LoVo (cell line): Measurements from ENCODE around the gene NES.

ENCODE experiments used
- DNase-seq: peaks from one replicate; pipeline ENCODE4 v3.0.0-alpha.2; 2016; ENCODE audit warnings: low spot score

The NES gene

DNA sequence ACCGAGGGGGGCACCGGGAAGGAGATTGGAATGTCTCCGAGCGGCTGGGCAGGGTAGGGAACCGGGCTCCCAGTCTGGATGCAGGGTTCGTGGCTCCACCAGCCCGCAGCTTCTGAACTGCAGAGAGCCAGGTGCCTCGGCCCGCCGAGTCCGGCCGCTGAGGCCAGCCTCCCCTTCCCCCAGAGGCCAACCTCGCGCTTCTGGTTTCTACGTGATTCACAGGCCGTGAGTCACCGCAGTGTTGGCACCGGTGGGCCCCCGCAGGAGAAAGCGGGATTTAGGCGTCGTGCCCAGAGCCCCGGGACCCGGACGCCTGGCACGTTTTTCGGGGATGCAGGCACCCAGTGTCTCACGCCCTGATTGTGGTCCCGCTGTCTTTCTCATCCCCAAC, 27.7 kb upstream of the NES start:
- no peak for DNase-seq

DNA sequence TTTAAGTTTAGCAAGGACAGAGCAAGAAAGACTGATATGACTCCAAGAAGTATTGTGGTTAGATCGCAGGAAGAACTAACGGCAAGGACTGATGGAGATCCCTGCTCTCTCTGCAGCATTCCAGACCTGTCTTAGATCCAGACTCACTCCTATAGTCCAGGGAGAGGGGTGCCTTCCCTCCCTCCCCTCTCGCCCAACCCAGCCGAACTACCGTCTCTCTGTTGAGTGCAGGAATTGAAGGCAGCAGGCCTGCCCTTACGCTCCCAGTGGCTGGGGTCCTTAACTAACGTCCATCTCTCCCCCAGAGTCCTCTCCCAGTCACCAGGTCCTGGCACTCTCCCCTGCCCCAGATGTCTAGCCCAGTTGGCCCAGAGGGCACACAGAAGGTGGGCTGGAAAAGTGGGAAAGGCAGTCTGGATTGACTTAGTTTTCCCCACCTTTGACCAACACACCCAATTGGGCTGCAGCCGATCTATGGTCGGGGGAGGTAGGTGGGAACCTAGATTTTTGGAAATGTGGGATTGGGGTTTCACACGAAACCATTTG, 27.0 kb upstream of the NES start:
- DNase-seq, result no peak

DNA sequence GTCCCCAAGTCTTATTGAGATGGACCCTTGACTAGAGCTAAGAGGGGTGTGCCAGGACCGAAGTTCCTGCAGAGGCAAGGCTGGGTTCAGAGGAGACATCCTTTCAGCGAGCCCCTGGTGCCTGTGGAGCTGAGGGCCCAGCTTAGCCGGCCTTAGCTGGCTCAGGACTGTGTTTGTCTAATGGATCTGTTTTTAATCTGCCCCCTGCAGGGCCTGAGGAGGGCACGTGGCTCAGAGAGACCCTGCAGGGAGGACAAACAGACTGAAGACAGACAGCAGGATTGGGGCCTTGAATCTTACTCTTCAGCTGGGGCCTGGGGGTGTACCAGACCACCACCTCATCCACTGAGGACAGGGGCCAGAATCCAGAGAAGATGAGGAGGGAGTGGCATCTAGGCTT, 26.5 kb upstream of the NES start:
- no peak for DNase-seq

DNA sequence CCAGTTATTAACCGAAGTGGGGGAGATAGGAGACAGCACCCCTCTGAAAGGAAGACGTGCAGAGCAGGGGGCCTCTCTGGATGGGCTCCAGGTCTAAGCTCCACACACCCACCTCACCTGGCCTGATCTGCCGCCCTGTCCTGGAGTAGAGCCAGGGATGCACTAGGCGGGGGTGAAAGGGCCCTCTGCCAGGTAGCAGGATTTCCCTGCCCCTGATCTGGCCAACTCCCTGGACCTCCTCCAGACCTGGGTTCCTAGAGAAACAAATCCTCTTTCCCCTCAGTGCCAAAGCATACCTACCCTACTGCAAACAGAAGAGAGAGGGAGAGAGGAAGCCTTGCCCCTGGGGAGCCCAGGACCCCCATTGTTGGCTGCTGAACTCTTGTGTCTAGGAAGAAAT, 26.1 kb upstream of the NES start:
- no peak for DNase-seq

GRCh38 chr1:156700736-156701531, 23.7 kb upstream of the NES start:
- no peak for DNase-seq

DNA sequence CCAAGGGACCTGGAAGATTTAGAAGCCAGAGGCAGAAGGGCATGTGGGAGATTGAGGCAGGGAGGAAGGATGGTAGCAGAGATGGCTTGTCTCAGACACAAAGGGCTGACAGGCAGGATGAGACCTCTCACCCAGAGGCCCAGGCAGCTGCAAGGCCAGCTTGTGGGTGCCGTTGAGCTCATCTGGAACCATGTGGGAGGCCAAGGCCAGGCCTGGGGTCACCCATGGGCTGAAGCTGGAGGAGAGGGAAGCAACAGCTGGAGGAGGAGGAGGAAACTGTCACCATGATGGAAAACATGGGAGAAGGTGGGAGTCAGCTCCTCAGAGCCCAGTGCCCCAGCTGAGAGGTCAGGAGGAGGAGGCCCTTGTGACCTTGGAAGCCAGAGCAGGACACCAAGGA, 21.8 kb upstream of the NES start:
- no peak for DNase-seq

- no peak for DNase-seq
These were observed 20.3 kb upstream of the NES start for GRCh38 chr1:156697481-156697880.

DNA sequence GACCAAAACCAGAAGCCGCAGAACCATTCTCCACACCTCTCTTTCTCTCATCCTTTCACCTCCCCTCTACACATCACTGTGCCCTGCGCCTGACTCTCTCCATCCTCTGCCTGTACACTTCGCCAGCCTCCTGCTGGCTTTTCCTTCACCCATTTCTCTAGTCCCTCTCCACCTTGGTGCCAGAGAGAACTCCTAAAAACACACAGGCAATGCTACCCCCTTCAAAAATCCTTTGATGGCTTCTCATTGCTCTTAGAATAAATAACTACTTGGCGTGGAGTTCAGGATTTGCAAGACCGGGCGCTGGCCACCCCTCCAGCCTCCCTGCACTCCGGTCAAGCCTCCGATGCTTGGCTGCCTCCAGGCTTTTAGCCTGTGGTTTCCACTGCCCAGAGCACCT, 19.5 kb upstream of the NES start:
- DNase-seq, result no peak

- no peak for DNase-seq
These were observed 17.4 kb upstream of the NES start for GRCh38 chr1:156694690-156694962.

DNA sequence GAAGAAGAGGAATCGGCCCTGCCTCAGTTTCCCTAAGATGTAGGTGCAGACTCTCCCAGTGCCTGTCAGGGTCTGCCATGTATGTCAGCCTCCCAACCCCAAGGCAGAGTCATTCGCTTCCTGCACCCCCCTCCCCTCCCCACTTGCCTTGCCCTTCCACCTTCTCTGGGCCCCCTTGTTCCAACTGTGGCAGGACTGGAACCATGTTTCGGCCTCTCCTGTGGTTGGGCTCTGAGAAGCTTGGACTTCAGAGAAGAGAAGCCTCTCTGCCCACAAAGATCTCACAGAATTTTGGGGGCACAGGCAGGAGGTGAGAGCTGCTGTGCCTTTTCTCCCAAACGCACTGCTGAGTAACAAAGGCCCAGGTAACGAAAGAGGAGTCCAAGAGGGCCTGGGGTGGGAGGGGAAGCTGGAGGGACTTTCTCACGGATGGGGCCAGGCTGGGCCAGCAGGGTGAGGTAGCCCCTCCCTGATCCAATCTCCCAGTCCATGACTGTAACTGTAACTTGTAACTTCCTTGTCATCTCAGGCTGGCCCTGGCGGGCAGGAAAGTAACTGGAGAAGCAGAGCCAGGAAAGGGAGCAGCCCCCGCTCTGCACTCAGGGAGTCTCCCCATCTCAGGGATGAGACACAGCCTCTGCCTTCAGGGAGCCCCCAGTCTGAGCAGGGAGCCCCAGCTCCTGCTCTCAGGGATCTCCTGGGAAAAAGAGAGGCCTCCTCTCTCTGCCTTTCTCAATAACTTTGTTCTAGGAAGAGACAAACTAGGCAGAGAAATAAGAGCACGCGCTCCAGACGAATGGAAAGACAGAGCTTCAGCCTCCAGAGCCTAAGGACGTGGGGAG, 16.9 kb upstream of the NES start:
- DNase-seq, result no peak

DNA sequence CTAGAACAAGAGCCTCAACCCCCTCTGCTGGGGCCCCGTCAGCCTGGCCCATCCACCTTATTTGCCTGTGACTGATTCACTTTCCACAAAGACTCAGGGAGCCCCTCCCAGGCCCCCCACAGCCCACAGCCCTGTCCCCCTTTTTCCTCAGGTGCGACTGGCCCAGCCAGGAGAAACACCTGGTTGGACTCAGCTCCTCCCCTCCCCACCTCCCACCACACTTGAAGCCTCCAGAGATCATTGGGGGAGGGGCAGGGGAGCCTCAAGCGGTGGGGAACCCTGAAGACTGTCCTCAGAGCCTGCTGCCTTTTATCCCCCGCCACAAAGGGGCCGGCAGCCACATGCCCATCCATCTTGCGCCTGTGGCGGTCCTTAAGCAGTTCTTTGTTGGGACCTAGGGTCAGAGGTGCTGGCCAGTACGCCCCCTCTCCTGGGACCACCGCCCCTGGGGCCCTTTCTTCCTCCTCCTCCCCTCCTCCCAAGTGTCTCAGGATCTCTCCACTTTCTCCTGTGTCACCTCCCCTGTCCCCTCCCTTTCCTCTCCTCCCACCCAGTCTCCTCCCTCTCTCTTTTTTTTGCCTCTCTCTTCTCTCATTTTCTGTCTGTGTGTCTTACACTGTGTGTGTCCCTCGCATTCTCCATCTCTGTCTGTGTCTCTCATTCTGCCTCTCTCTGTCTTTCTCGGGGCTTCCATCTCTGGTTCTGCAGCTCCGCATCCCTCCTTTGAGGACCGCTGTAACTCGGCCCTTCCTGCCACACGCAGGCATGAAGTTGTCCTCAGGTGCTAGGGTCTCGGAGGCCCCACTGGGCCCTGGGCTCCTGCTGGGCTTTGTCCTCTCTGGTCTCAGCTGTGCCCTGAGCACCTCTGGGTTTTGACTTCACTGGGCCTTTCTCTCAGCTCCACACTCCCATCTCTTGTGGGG, 16.0 kb upstream of the NES start:
- no peak for DNase-seq

DNA sequence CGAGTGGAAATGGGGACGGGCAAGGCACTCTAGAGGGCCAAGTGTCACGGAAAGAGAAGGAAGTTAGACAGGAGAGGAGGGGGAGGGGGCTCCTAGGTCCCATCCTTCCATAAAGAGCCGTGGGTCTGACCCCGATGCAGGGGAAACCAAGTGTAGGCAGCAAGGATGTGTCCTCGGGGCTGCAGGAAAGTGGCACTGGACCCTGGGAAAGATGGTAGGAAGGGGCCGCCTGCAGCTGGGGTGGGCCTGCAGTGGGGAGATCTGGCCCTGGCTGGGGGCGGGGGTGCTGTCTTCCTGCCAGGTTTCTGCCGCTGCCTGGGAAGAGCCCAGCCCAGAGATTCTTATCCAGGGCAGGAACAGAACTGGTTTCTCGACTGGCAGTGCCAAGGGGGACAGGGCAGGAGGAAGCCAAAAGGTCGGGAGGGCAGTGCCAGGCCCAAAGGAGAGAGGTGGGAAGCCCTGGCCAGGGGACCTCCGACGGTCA, 15.3 kb upstream of the NES start:
- no peak for DNase-seq

DNA sequence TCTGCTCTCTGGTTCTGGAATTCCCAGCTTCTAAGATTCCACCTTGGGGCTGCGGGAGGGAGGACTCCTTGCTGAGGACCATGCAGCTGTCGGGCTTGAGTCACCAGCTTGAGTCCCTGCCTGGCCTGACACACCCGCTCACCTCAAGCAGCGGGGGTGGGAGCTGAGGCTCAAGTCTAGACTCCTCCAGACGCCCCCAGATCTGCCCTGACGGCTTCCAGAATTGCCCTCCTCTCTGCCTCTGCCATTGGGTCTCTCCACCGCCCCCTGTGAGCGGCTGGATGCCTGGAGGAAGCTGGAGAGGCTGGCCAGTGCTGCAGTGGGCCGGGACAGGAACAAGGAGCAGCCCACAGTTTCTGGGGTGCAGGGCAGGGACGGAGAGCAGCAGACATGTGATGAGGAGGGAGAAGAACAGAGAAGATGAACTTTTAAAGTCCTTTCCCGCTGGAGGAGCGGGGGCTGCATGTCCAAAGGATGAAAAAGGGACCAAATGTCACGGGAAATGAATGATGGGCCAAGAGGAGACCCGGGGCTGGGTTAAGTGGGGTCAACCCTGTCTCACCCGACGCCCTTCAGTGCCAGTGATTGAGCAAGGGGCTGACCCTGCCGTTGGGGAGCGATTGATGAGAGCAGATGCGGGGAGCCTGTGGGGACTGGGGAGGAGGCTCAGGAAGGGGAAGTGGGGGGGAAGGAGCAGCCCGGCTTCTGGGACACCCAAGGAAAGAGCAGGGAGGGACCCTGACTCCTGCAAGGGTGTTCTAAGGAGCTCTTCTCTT, 14.6 kb upstream of the NES start:
- DNase-seq, result peak; percentile 23

- no peak for DNase-seq
These were observed 14.0 kb upstream of the NES start for GRCh38 chr1:156691191-156691590.

DNA sequence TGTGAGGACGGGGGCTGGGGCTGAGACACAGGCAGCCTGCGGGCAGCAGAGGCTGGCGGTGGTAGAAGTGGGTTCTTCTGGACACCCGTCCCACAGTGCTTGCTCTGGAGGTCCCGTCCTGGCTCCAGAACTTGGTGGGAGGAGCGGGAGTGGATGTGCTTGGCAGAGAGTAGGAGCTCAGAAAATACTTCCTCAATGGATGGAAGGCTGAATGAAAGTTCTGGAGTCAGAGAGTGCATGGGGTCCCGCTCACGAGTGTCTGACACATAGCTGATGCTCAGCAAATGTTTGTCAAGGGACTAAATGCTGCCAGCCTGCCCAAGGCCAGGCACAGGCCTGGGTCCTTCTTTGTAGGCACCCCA, 13.4 kb upstream of the NES start:
- DNase-seq, result no peak

DNA sequence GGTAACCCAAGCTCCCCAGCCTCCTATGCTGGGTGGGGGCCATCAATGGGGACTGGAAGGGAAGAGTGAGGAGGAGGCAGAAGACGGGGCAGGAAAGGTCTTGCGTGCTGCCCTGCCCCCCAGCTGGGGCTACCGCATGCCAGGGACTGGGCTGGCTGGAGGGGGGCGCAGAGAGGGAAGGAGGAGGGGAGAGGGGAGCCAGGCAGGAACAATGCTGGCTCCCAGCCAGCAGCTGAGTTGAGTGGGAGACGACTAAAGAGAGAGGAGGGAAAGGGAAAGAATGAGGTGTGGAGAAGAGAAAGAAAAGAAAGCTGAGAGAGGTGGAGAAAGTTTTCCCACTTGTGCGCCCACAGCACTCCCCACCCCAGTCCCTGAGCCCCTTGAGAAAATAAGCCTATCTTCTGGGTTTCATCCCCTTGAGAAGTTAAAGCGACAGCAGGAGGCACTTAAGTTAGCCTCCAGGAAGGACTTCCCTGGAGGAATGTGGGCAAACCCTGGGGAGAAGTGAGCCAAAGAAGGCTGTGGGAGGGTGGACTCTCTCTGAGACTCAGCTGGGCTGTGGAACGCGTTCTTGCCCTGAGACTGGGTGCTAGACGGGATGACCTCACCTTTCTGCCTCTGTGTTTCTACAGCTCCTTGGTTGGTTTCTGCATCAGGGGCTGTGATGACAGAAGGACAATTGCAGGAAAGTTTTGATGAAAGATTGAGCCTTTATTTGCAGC, 12.9 kb upstream of the NES start:
- DNase-seq, result no peak

DNA sequence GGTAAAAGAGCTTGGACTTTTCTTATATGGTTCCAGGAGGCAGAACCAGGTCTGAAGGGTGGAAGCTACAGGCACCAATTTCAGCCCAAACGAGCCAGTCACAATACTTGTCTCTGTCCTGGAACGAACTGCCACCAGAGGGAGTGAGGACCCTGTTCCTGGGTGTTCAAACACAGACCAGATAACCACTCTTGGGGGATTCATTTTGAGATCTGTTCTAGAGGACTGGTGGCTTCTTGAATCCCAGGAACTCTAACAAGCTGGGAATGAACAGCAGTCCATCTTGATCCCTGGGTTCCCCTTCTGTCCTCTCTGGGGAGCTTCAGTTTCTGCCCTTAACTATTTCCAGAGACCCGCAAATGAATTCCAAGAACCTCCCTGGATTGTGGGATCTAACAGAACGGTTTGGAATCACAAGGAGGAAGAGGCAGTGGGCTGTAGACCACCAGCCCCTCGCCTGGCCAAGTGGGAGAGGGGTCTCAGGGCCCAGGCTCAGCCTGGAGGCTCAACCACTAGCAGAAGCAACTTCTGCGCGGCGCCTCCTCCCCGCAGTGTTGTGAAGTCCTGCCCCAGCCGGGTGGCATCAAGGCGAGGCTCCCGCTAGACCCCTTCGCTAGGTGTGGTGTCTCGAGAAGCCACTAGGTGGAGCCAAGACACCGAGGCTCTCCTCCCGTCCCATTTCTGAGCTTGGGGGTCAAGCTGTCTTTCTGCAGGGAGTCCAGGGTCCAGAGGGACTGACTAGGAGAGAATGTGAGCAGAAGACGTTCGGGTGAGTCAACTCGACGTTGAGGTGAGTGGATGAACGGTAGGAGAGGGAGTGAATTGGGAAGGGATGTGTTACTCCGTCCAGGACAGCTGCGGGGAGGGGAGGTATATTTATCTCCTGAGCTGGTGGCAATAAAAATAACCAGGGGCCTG, 12.1 kb upstream of the NES start:
- peak; percentile 88 for DNase-seq

DNA sequence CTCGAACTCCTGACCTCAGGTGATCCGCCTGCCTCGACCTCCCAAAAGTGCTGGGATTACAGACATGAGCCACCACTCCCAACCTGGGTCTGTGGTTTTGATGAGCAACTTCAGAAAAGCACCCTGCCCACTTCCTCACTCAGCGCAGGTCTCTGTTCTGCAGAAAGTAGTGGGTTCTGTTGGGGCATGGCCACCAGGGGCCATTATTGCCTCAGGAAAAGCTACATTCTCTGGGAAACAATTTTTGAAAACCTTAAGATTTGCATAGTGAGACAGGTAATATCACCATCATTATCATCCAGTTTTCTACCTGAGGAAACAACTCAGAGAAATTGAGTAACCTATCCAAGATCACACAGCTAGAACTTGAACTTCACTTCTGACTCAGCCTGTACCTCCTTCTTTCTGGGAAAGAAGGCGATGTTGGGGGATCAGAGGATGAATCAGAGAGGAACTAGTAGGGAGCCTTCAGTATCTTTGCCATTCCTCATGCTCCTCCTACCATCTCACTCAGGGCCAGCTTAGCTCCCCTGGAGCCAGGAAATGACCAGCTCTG, 7.1 kb upstream of the NES start:
- no peak for DNase-seq

- DNase-seq, result no peak
These were observed 5.1 kb upstream of the NES start for GRCh38 chr1:156682166-156682890.
